ENCODE measurements around the gene CCDC178. TPM values are rescaled to one million over a fixed set of nuclear protein-coding genes. Genes with fewer than 3 reads are reported as not detected.

Gene CCDC178
- total RNA-seq, 2 donors from 2014 or later: 1.6 TPM; not detected in 1

DNA sequence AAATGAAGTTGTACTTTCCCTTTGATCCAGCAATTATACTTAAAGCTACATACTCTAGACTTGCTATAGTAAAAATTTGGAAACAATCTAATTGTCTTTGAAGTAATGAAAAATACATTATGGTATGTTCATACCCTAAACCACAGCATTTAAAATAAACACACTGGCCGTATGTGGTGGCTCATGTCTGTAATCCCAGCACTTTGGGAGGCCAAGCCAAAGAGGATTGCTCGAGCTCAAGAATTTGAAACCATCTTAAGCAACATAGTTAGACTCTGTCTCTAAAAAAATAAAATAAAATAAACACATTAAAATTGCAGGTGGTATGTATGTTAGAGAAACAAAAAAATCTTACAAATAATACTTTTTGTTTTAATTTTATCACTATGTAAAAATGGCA is 459.6 kb downstream of the CCDC178 start:
- H3K4me1 ChIP-seq (ENCODE audit: control insufficient read depth in 1 of 2, low read depth in 2 of 2): no peaks in the 10 kb centered on the region
- H3K27ac ChIP-seq: no peak overlapping the region
- ATAC-seq (ENCODE audit: insufficient number of reproducible peaks, low FRiP score, low read depth) (no peak), DNase-seq (ENCODE audit: low spot score) (no peak)
- no peaks in the 10 kb centered on the region for H3K27me3 ChIP-seq (replicated peaks; ENCODE audit: insufficient read depth)
- TF ChIP-seq, protein P1, sequence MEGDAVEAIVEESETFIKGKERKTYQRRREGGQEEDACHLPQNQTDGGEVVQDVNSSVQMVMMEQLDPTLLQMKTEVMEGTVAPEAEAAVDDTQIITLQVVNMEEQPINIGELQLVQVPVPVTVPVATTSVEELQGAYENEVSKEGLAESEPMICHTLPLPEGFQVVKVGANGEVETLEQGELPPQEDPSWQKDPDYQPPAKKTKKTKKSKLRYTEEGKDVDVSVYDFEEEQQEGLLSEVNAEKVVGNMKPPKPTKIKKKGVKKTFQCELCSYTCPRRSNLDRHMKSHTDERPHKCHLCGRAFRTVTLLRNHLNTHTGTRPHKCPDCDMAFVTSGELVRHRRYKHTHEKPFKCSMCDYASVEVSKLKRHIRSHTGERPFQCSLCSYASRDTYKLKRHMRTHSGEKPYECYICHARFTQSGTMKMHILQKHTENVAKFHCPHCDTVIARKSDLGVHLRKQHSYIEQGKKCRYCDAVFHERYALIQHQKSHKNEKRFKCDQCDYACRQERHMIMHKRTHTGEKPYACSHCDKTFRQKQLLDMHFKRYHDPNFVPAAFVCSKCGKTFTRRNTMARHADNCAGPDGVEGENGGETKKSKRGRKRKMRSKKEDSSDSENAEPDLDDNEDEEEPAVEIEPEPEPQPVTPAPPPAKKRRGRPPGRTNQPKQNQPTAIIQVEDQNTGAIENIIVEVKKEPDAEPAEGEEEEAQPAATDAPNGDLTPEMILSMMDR (IDR thresholded peaks at IDR 0.05): no peak
- H3K9me3 ChIP-seq: no peaks in the 10 kb centered on the region
- no peak overlapping the region for H3K4me3 ChIP-seq
- no peaks in the 10 kb centered on the region for H3K36me3 ChIP-seq

DNA sequence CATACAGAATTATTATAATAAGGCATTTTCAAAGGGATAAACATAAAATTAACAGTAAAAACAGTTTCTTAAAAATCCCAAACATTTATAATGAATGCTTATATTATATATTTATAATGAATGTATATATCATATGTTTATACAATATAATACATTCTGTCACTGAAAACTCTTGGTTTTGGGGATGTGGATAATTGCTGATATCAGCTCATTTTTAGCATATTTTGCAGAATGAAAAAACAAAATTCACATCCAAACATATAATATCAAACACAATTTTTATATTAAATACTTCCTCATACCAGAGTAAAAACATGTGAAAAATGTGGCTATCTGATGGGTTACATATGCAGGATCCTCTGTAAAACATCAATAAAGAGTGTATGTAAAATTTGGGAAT is 465.0 kb downstream of the CCDC178 start:
- no peaks in the 10 kb centered on the region for H3K27me3 ChIP-seq (replicated peaks; ENCODE audit: insufficient read depth)
- DNase-seq (ENCODE audit: low spot score): no peak
- TF ChIP-seq, protein P1 (IDR thresholded peaks at IDR 0.05): no peak
- no peak overlapping the region for H3K4me3 ChIP-seq
- no peaks in the 10 kb centered on the region for H3K36me3 ChIP-seq
- ATAC-seq (ENCODE audit: insufficient number of reproducible peaks, low FRiP score, low read depth): no peak
- no peak overlapping the region for H3K27ac ChIP-seq
- no peaks in the 10 kb centered on the region for H3K4me1 ChIP-seq (ENCODE audit: control insufficient read depth in 1 of 2, low read depth in 2 of 2)
- H3K9me3 ChIP-seq: no peaks in the 10 kb centered on the region

DNA sequence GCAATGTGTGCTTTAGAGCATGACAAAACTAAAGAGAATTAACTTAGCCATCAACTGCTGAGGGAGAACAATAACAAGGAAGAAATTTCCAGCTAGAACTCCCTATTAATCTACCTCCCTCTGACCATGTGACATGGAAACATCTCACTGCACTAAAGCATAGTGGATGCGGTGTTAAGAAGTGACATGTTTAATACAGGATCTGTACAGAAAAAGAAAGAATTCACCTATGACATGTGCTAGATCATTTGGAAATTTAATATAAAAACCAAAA is 465.4 kb downstream of the CCDC178 start:
- H3K4me1 ChIP-seq (ENCODE audit: control insufficient read depth in 1 of 2, low read depth in 2 of 2): no peaks in the 10 kb centered on the region
- no peak overlapping the region for H3K27ac ChIP-seq
- ATAC-seq (ENCODE audit: insufficient number of reproducible peaks, low FRiP score, low read depth) (no peak), DNase-seq (ENCODE audit: low spot score) (no peak)
- H3K36me3 ChIP-seq: no peaks in the 10 kb centered on the region
- no peak overlapping the region for H3K4me3 ChIP-seq
- TF ChIP-seq, protein P1 (IDR thresholded peaks at IDR 0.05): no peak
- H3K9me3 ChIP-seq: no peaks in the 10 kb centered on the region
- no peaks in the 10 kb centered on the region for H3K27me3 ChIP-seq (replicated peaks; ENCODE audit: insufficient read depth)

DNA sequence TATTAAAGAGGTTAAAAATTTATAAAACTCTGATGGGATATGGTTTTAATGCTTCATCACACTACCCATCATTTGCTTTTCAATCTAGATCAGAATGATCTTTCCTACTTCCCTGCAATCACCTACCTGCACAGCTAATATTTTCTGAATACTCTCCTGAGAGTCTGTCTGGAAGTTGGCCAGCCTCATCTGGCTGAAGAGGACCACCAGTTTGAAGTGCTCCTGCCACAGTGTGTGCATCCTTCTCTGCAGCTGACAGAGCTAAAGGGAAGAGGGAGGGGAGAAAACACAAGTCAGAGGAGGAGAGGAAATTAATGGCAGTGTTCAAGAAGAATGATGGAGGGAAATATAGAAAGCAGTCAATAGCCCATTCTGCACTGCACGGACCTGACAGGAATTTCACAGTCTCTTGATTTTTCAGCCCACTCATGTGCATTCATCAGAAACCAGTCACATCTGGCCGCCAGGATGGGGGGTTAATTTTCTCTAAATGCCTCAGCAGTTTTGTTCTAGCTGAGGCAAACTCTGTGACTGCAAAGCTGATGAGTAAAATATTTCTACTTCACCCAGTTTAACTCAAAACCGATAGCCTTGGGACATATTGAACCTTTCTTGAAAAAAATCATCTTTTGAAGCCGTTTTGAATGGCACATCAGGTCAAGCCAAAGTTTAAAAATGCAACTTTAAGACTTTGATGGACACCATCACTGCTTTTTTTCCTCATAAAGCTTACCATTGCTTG is 465.9 kb downstream of the CCDC178 start:
- TF ChIP-seq, protein P1 (IDR thresholded peaks at IDR 0.05): no peak
- no peak overlapping the region for H3K4me3 ChIP-seq
- H3K4me1 ChIP-seq (ENCODE audit: control insufficient read depth in 1 of 2, low read depth in 2 of 2): no peaks in the 10 kb centered on the region
- DNase-seq (ENCODE audit: low spot score) (no peak), ATAC-seq (ENCODE audit: insufficient number of reproducible peaks, low FRiP score, low read depth) (no peak)
- no peaks in the 10 kb centered on the region for H3K36me3 ChIP-seq
- no peaks in the 10 kb centered on the region for H3K9me3 ChIP-seq
- H3K27me3 ChIP-seq (replicated peaks; ENCODE audit: insufficient read depth): no peaks in the 10 kb centered on the region
- H3K27ac ChIP-seq: no peak overlapping the region

DNA sequence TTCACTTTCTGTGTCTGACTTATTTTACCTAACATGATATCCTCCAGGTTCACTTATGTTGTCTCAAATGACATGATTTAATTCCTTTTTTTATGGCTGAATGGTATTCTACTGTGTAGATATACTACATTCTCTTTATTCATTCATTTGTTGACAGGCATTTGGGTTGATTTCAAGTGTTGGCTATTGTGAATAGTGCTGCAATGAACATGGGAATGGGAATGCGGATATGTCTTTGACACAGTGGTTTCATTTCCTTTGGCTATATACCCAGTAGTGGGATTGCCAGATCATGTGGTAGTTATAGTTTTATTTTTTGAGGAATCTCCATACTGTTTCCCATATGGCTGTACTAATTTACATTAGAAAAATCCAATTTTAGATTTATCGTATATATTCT is 472.3 kb downstream of the CCDC178 start:
- Histone ChIP-seq H3K27me3 (replicated peaks; ENCODE audit: insufficient read depth) (no peaks in the 10 kb centered on the region), H3K4me3 (no peak overlapping the region), H3K27ac (no peak overlapping the region), H3K9me3 (no peaks in the 10 kb centered on the region), H3K36me3 (no peaks in the 10 kb centered on the region), H3K4me1 (ENCODE audit: control insufficient read depth in 1 of 2, low read depth in 2 of 2) (no peaks in the 10 kb centered on the region)
- DNase-seq (ENCODE audit: low spot score) (no peak), ATAC-seq (ENCODE audit: insufficient number of reproducible peaks, low FRiP score, low read depth) (no peak)
- TF ChIP-seq, protein P1 (IDR thresholded peaks at IDR 0.05): no peak
